SU-DHL-6 (cell line): ENCODE data around the gene TOX2.

Experiments
- H2AFZ ChIP-seq: fragments of 200-600 bp; sonication (generic); 2 replicates; pipeline ENCODE4 v1.6.1; 2014; ENCODE audit warnings: low read depth, mild to moderate bottlenecking, moderate library complexity, mixed read lengths, antibody characterized with exemption, low read length; ENCODE audit not compliant: severe bottlenecking
- H3F3A ChIP-seq: fragments of 200-600 bp; shearing (Covaris generic); 2 replicates; pipeline ENCODE4 v1.6.0; 2016; ENCODE audit warnings: antibody characterized with exemption, mild to moderate bottlenecking; ENCODE audit not compliant: insufficient read depth
- H3K27ac ChIP-seq: fragments of 200-600 bp; sonication (generic); 2 replicates; pipeline ENCODE4 v1.5.1; 2016; ENCODE audit warnings: low read depth, mild to moderate bottlenecking, low read length, moderate library complexity, mixed read lengths
- H3K27me3 ChIP-seq: fragments of 200-600 bp; sonication (generic), shearing (Covaris generic); 2 replicates; pipeline ENCODE4 v1.6.0; 2014; ENCODE audit warnings: mild to moderate bottlenecking, low read length
- H3K36me3 ChIP-seq: fragments of 200-600 bp; sonication (generic); 2 replicates; pipeline ENCODE4 v1.6.1; 2014; ENCODE audit warnings: mild to moderate bottlenecking, low read length, mixed read lengths
- H3K4me2 ChIP-seq: fragments of 300-600, 200-600 bp; shearing (Covaris generic), sonication (generic); 2 replicates; pipeline ENCODE4 v1.6.0; 2014; ENCODE audit warnings: low read length, low read depth, mild to moderate bottlenecking; ENCODE audit not compliant: poor library complexity, severe bottlenecking
- H3K4me3 ChIP-seq: fragments of 200-600 bp; sonication (generic); 2 replicates; pipeline ENCODE4 v1.5.1; 2014; ENCODE audit warnings: antibody characterized with exemption, low read length, mild to moderate bottlenecking, mixed read lengths; ENCODE audit not compliant: insufficient read depth, poor library complexity, severe bottlenecking
- H3K79me2 ChIP-seq: fragments of 200-600 bp; sonication (generic); 2 replicates; pipeline ENCODE4 v1.6.1; 2014; ENCODE audit warnings: mild to moderate bottlenecking, low read length, moderate library complexity; ENCODE audit not compliant: insufficient read depth
- H3K9ac ChIP-seq: fragments of 200-600 bp; sonication (generic); 2 replicates; pipeline ENCODE4 v1.7.0; 2014; ENCODE audit warnings: mild to moderate bottlenecking, low read length
- H3K9me2 ChIP-seq: fragments of 200-600 bp; sonication (generic); replicated peaks from 2 replicates; pipeline ENCODE4 v1.6.1; 2014; ENCODE audit warnings: low read length; ENCODE audit not compliant: insufficient read depth
- H3K9me3 ChIP-seq: fragments of 200-600 bp; sonication (generic); 2 replicates; pipeline ENCODE4 v1.6.1; 2014; ENCODE audit warnings: low read length, mixed read lengths; ENCODE audit not compliant: insufficient read depth
- H4K20me1 ChIP-seq: fragments of 200-600 bp; sonication (generic); 2 replicates; pipeline ENCODE4 v1.6.1; 2014; ENCODE audit warnings: low read depth, mild to moderate bottlenecking, antibody characterized with exemption, low read length, moderate library complexity, mixed read lengths
- CTCF ChIP-seq: fragments of 200-600 bp; sonication (generic); IDR thresholded peaks from one replicate; pipeline ENCODE4 v1.5.1; 2017; ENCODE audit warnings: antibody characterized with exemption, mild to moderate bottlenecking, low read length, moderate library complexity; ENCODE audit not compliant: insufficient read depth, poor library complexity, severe bottlenecking
- EZH2phosphoT487 ChIP-seq: fragments of 200-600 bp; sonication (generic), shearing (Covaris generic); conservative IDR thresholded peaks from 2 replicates; pipeline ENCODE4 v1.6.1; 2018; ENCODE audit warnings: mild to moderate bottlenecking, antibody characterized with exemption, low read length, moderate library complexity, mixed read lengths

TOX2 gene

GRCh38 chr20:43973671-43974450, 59.2 kb downstream of the TOX2 start:
- no peaks in the 10 kb centered on the region for H3K27me3 ChIP-seq
- H3F3A ChIP-seq = no peaks in the 10 kb centered on the region
- no peak overlapping the region for H3K27ac ChIP-seq
- no peak overlapping the region for H3K4me3 ChIP-seq
- no peak overlapping the region for H3K9ac ChIP-seq
- H3K4me2 ChIP-seq = no peak overlapping the region
- H4K20me1 ChIP-seq = no peaks in the 10 kb centered on the region
- no peaks in the 10 kb centered on the region for H3K9me3 ChIP-seq
- H3K36me3 ChIP-seq = no peaks in the 10 kb centered on the region
- no peak overlapping the region for H2AFZ ChIP-seq
- no peaks in the 10 kb centered on the region for H3K79me2 ChIP-seq
- H3K9me2 ChIP-seq = no peaks in the 10 kb centered on the region
- no peak for TF ChIP-seq CTCF
- TF ChIP-seq EZH2phosphoT487 = no peak

DNA sequence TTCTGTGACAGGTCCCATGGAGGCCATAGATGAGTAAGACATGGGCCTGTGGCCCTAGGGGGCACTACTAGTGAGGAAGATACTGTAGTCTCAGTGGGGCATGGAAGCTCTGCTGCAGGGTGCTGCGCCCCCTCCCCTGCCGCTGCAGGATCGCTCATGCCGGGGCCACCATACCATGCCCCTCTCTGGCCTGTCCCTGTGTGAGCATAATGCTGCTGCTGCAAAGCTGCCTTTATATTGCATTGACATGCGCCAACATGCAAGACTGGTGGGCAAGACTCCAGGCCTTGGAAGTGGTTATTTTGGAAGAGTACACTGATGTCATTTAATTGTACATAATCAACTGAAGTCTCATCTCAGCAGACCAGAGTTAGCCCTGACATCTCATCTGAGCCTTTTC, 60.0 kb downstream of the TOX2 start:
- no peak overlapping the region for H3K4me2 ChIP-seq
- no peaks in the 10 kb centered on the region for H3K27me3 ChIP-seq
- no peaks in the 10 kb centered on the region for H3F3A ChIP-seq
- no peak overlapping the region for H3K4me3 ChIP-seq
- H3K9me2 ChIP-seq = no peaks in the 10 kb centered on the region
- H4K20me1 ChIP-seq = no peaks in the 10 kb centered on the region
- H3K36me3 ChIP-seq = no peaks in the 10 kb centered on the region
- no peak overlapping the region for H2AFZ ChIP-seq
- H3K79me2 ChIP-seq = no peaks in the 10 kb centered on the region
- no peak overlapping the region for H3K9ac ChIP-seq
- TF ChIP-seq CTCF = no peak
- no peak for TF ChIP-seq EZH2phosphoT487
- H3K27ac ChIP-seq = no peak overlapping the region
- no peaks in the 10 kb centered on the region for H3K9me3 ChIP-seq

- H3F3A ChIP-seq = no peaks in the 10 kb centered on the region
- no peak overlapping the region for H3K4me3 ChIP-seq
- H3K9me3 ChIP-seq = no peaks in the 10 kb centered on the region
- no peaks in the 10 kb centered on the region for H3K79me2 ChIP-seq
- no peaks in the 10 kb centered on the region for H3K27me3 ChIP-seq
- no peak for TF ChIP-seq CTCF
- no peak for TF ChIP-seq EZH2phosphoT487
- H2AFZ ChIP-seq = no peak overlapping the region
- no peak overlapping the region for H3K9ac ChIP-seq
- no peaks in the 10 kb centered on the region for H3K9me2 ChIP-seq
- no peak overlapping the region for H3K27ac ChIP-seq
- H3K36me3 ChIP-seq = no peaks in the 10 kb centered on the region
- no peaks in the 10 kb centered on the region for H4K20me1 ChIP-seq
- no peak overlapping the region for H3K4me2 ChIP-seq
Observed at GRCh38 chr20:43975096-43975768, 60.6 kb downstream of the TOX2 start.
